Prostate gland (tissue), 2 donors: Measurements from ENCODE around the gene TUBB. TPM values are rescaled to one million over a fixed set of nuclear protein-coding genes. Genes with fewer than 3 reads are reported as not detected.
A peak's percentile ranks its signal among the peaks of the same experiment; 100 is the strongest.

Source experiments
- DNase-seq: peaks from one replicate; pipeline ENCODE4 v3.0.0-alpha.2; 2019; ENCODE audit warnings: low spot score
- H3K27ac ChIP-seq, 2 donors: fragments of 200-600 bp; sonication (generic); 2 replicates each; pipeline ENCODE4 v1.5.1; 2017 to 2019
- H3K27me3 ChIP-seq: fragments of 200-600 bp; sonication (generic); replicated peaks from 2 replicates; pipeline ENCODE4 v1.5.1; 2019; ENCODE audit not compliant: insufficient read depth
- H3K36me3 ChIP-seq, 2 donors: fragments of 200-600 bp; sonication (generic); 1 replicate in 1 of 2; 2 replicates in 1 of 2; pipeline versions ENCODE4 v1.5.1 to v1.8.1; 2017 to 2019
- H3K4me1 ChIP-seq: fragments of 200-600 bp; sonication (generic); replicated peaks from 2 replicates; pipeline ENCODE4 v1.5.1; 2019
- H3K4me3 ChIP-seq, 2 donors: fragments of 200-600 bp; sonication (generic); 2 replicates each; pipeline ENCODE4 v1.5.1; 2017 to 2019
- H3K9me3 ChIP-seq: fragments of 200-600 bp; sonication (generic); 2 replicates; pipeline ENCODE4 v1.5.1; 2017
- POLR2A ChIP-seq: fragments of 450-650 bp; IDR thresholded peaks from one replicate; pipeline ENCODE4 v1.6.1; 2016; ENCODE audit warnings: antibody characterized with exemption, mild to moderate bottlenecking
- POLR2AphosphoS5 ChIP-seq: sonication (generic); formaldehyde crosslinking; IDR thresholded peaks from one replicate; pipeline ENCODE4 v1.6.1; 2017; ENCODE audit warnings: antibody characterized with exemption
- WGBS: methylation state at CpG from one replicate; pipeline ENCODE4 v1.1.5; 2018; 5-methylcytosine and 5-hydroxymethylcytosine counted together
- intact Hi-C: fragments of 100-400 bp; cut with DNase I; formaldehyde crosslinking; loops from one replicate; pipeline ENCODE4 v1.14.2; 2022
- total RNA-seq, 2 donors: library from RNA; depleted of rRNA; stranded (reverse); fragments of >200 nt; gene quantifications; one replicate each; pipeline ENCODE4 v1.1.0, GENCODE V29; 2016
- TF ChIP-seq, protein P1 (sequence below), 4 experiments: fragments of 200-600 bp in 2 of 4; fragments of 450-650 bp in 2 of 4; sonication (generic) in 2 of 4; IDR thresholded peaks; 1 replicate in 3 of 4; 2 replicates in 1 of 4; pipeline ENCODE4 v1.5.1; 2016 to 2019; ENCODE audit warnings: antibody characterized with exemption in 4 of 4, mild to moderate bottlenecking in 2 of 4, moderate library complexity in 2 of 4

TUBB gene
- total RNA-seq, 2 donors from 2014 or later: 196 to 270 TPM

DNA sequence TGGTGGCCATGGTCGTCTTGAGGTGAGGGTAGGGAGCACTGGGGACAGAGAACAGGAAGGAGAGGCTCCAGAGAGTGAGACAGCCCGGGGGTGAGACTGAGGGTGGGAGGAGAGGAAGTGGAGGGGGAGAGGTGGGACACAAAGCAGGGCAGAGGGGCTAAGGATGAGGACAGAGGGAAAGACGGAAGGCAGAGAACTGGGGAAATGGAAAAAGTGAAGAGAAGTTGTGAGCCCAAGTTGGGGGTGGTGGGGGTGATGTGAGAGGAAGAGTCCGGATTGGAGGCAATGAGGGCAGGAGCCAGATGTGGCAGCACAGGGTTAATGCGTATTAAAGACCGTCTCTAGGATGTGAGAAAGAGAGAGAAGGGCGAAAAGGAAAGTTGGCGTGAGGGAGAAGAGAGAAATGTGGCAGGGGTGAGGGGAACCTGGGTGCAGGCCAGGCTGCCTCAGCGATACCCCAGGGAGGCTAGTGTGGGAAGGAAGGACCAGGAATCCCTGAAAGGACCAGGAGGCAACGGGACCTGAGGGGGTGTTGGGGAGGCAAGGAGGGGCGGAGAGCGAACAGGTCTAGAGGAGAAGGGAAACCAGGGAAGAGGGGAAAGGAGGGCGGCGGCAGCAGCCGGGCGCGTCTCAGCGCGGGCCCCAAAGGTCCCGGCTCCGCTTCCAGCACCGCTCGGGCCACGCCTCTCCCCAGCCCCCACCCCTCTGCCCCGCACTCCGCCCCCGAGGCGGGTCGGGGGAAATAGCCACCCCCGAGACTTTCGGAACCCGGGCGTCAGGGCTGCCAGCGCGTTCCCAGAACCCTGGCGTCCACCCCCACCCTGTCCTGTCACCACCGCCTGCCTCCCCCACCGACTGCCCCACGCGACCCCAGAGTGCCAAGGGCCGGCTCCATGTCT lies 33.9 kb upstream of the TUBB start, which contains the start of gene PPP1R18:
Gene PPP1R18 (minus strand): TSS at position 637 of the 899 bp plus-strand sequence. CDS start 627 bp downstream, at position 10.
- TF ChIP-seq, protein P1, sequence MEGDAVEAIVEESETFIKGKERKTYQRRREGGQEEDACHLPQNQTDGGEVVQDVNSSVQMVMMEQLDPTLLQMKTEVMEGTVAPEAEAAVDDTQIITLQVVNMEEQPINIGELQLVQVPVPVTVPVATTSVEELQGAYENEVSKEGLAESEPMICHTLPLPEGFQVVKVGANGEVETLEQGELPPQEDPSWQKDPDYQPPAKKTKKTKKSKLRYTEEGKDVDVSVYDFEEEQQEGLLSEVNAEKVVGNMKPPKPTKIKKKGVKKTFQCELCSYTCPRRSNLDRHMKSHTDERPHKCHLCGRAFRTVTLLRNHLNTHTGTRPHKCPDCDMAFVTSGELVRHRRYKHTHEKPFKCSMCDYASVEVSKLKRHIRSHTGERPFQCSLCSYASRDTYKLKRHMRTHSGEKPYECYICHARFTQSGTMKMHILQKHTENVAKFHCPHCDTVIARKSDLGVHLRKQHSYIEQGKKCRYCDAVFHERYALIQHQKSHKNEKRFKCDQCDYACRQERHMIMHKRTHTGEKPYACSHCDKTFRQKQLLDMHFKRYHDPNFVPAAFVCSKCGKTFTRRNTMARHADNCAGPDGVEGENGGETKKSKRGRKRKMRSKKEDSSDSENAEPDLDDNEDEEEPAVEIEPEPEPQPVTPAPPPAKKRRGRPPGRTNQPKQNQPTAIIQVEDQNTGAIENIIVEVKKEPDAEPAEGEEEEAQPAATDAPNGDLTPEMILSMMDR (IDR thresholded peaks at IDR 0.05): no peak
- TF ChIP-seq POLR2AphosphoS5: peak; percentile 8
- peak; percentile 59 for TF ChIP-seq POLR2A
- peaks cover 4% of the 10 kb centered on the region for H3K4me1 ChIP-seq
- peak within 1 kb of the TSS; percentile 92 to 97 for H3K27ac ChIP-seq
- intact Hi-C loops: loop anchor here (2.0 to 5.0 kb wide), 2 partner anchors 35 to 69 kb away; partner anchors contain the start of genes MRPS18B, PPP1R10 and TUBB
- 2% methylated on average over 41 of the region's 41 CpGs for WGBS
- H3K36me3 ChIP-seq: no peaks in the 10 kb centered on the region
- no peaks in the 10 kb centered on the region for H3K9me3 ChIP-seq
- peak; percentile 69 for DNase-seq
- no peaks in the 10 kb centered on the region for H3K27me3 ChIP-seq
- H3K4me3 ChIP-seq: peak within 1 kb of the TSS; percentile 66 to 88

DNA sequence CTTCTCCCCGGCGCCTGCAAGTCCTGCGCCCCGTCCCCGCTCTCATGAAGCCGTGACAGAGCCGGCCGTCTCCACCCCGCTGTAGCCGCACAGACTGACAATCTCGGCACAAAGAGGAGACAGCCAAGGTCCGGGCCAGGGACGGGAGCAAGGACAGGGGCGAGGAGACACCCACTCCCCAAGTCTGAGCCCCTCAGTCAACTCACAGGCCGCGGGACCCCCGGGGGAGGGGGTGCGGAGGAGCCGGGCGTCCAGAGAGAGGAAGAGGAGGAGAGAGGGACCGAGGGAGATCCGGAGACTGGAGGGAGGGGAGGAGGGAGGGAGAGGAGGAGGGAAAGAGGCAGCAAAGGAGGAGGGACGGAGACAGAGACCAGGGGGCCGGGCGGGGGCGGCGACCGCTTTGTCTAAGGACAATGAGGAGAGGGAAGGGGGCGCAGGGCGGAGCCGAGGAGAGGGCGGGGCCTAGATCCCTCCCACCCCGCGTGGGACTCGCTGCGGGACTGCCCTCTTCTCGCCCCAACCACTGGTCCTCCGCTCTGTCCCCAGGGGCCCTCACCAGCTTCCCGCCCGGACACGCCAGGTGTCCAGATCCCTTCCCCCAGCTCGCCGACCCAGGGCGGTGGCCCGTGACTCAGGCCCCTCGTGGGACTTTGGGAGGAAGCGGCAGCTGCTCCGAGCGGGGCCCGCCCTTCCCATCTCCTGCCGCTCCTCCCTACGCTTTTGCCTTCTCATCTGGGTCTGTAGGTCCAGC lies 33.1 kb upstream of the TUBB start:
- peaks cover 4% of the 10 kb centered on the region for H3K4me1 ChIP-seq
- peak; percentile 63 for TF ChIP-seq POLR2A
- TF ChIP-seq, protein P1 (IDR thresholded peaks at IDR 0.05): no peak
- peak; percentile 74 for TF ChIP-seq POLR2AphosphoS5
- H3K9me3 ChIP-seq: no peaks in the 10 kb centered on the region
- no peaks in the 10 kb centered on the region for H3K36me3 ChIP-seq
- peak; percentile 76 for DNase-seq
- H3K27me3 ChIP-seq: no peaks in the 10 kb centered on the region
- H3K4me3 ChIP-seq: peak overlapping the region; percentile 66 to 88
- intact Hi-C loops: loop anchor here (2.0 to 5.0 kb wide), 2 partner anchors 34 to 70 kb away; partner anchors contain the start of genes MRPS18B, PPP1R10 and TUBB
- WGBS: under 1% methylated on average over 52 of the region's 52 CpGs
- peak overlapping the region; percentile 92 to 97 for H3K27ac ChIP-seq

DNA sequence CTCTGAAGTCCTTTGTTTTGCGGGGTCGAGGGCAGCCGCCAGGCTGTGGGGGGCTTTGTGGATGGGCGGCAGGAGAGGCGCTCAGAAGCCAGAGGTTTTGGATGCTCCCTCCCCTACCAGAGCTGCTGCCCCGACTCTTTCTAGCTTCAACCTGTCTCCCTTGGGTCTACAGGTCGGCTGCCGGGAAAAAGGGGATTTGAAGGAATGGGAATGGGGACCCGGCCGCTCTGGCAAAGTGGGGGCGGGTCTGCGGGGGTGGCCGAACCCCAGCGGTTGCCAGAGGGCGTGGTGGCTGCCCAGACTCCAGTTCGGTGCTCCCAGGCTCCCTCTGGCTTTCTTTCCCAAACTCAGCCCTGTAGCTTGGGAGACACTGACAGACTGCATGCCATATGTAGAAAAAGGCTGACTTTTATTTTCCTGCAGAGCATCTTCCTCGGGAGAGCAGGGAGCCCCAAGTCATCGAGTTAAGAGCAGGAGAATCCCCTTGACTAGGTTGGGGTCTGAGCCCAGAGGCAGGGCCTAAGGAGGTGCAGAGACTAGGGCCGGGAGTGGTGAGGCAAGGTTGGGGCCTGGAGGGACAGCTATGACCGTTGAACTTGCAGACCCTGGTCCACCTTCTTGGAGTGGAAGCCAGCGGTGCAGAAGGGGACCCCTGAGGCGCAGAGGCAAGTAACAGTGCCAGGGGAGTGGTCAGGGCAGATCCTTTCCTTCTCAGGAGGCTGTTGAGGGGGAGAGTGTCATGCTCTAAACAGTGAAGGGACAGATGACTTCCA lies 32.3 kb upstream of the TUBB start:
- intact Hi-C loops: loop anchor here (2.0 to 5.0 kb wide), 2 partner anchors 33 to 71 kb away; partner anchors contain the start of genes MRPS18B, PPP1R10 and TUBB
- H3K4me1 ChIP-seq: peaks cover 4% of the 10 kb centered on the region
- H3K36me3 ChIP-seq: no peaks in the 10 kb centered on the region
- DNase-seq: no peak
- no peaks in the 10 kb centered on the region for H3K9me3 ChIP-seq
- H3K27ac ChIP-seq: peak overlapping the region; percentile 92 to 97
- TF ChIP-seq POLR2AphosphoS5: no peak
- TF ChIP-seq, protein P1 (IDR thresholded peaks at IDR 0.05): peak in 1 of 4 experiments; percentile 29
- no peaks in the 10 kb centered on the region for H3K27me3 ChIP-seq
- peak overlapping the region; percentile 66 to 88 for H3K4me3 ChIP-seq
- 10% methylated on average over 22 of the region's 22 CpGs for WGBS

DNA sequence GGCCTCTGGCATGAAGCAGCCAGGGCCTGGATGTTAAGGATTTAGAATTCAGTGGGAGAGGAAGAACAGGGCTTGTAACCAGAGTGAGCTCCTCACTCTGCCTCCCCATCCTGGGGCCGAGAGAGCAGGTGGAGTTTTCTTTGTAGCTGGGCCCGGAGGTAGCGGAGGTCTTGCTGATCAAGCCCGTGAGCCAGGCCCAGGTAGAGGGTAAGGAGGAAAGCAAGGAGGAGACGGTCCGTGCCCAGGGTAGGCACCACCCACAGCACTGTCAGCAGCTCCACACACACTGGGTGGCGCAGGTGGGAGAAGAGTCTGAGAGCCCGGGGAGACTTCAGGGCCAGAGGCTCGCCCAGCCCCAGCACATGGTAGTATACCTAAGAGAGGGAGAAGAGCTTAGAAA lies 31.6 kb upstream of the TUBB start:
- Histone ChIP-seq H3K27ac (peak overlapping the region in 1 of 2 donors; percentile 97), H3K9me3 (no peaks in the 10 kb centered on the region), H3K4me1 (peaks cover 4% of the 10 kb centered on the region), H3K4me3 (no peak overlapping the region), H3K36me3 (no peaks in the 10 kb centered on the region), H3K27me3 (no peaks in the 10 kb centered on the region)
- DNase-seq: no peak
- intact Hi-C loops: loop anchor here (5.0 kb wide), 1 partner anchor 71 kb away; the partner anchor contains the start of genes MRPS18B and PPP1R10
- WGBS: 80% methylated on average over 9 of the region's 9 CpGs
- TF ChIP-seq POLR2A (no peak), POLR2AphosphoS5 (no peak)
- TF ChIP-seq, protein P1 (IDR thresholded peaks at IDR 0.05): no peak
